Choroid plexus epithelial cell (primary cell): ENCODE results near the gene WNT3A.

ENCODE experiments used
- DNase-seq: peaks from one replicate; pipeline ENCODE4 v3.0.0-alpha.2; 2010; ENCODE audit warnings: low read depth
- H3K4me3 ChIP-seq: 2 replicates; pipeline ENCODE4 v1.5.1; 2011; ENCODE audit warnings: low read depth, mild to moderate bottlenecking, control low read depth, low read length, moderate library complexity
- CTCF ChIP-seq: conservative IDR thresholded peaks from 2 replicates; pipeline ENCODE4 v1.5.1; 2011; ENCODE audit warnings: low read depth, mild to moderate bottlenecking, control low read depth, inconsistent platforms, low read length, moderate library complexity

Gene WNT3A

GRCh38 chr1:228008391-228009115, 1.8 kb downstream of the WNT3A start:
- TF ChIP-seq CTCF: no peak
- no peak for DNase-seq
- no peak overlapping the region for H3K4me3 ChIP-seq

- no peak for DNase-seq
- no peak overlapping the region for H3K4me3 ChIP-seq
- no peak for TF ChIP-seq CTCF
Measured at GRCh38 chr1:228009116-228009827, 2.5 kb downstream of the WNT3A start.

- no peak overlapping the region for H3K4me3 ChIP-seq
- no peak for DNase-seq
- TF ChIP-seq CTCF: no peak
Measured at GRCh38 chr1:228009828-228010775, 3.3 kb downstream of the WNT3A start.

GRCh38 chr1:228010921-228011320, 4.1 kb downstream of the WNT3A start:
- no peak overlapping the region for H3K4me3 ChIP-seq
- no peak for DNase-seq
- TF ChIP-seq CTCF: no peak

GRCh38 chr1:228011721-228012311, 5.0 kb downstream of the WNT3A start:
- no peak for TF ChIP-seq CTCF
- no peak for DNase-seq
- no peak overlapping the region for H3K4me3 ChIP-seq

- no peak for DNase-seq
- TF ChIP-seq CTCF: no peak
- H3K4me3 ChIP-seq: no peak overlapping the region
Measured at GRCh38 chr1:228012555-228012954, 5.8 kb downstream of the WNT3A start.
